Panc1 (cell line): ENCODE data around the gene CFAP97D2. TPM values are rescaled to one million over a fixed set of nuclear protein-coding genes. Genes with fewer than 3 reads are reported as not detected.
A peak's percentile ranks its signal among the peaks of the same experiment; 100 is the strongest.

Source experiments
- ATAC-seq: fragments of 200-7000 bp; cut with Tn5 transposase; 2 replicates; pipeline ENCODE4 v1.9.1; 2020; ENCODE audit warnings: mild to moderate bottlenecking, moderate library complexity
- BruUV-seq: library from RNA; stranded (reverse); fragments of 400-500 nt; replicated peaks from 2 replicates; lab custom pipeline; 2021; lab: Mats Ljungman, UMichigan
- CTCF ChIA-PET: fragments of 300-600 bp; sonication (Branson Sonifier 250); formaldehyde crosslinking; loops from one replicate; lab custom pipeline; 2022; ENCODE audit warnings: antibody characterized with exemption; lab: Charles Lee
- POLR2A ChIA-PET: fragments of 300-600 bp; sonication (Branson Sonifier 250); formaldehyde crosslinking; loops from one replicate; lab custom pipeline; 2022; ENCODE audit warnings: antibody characterized with exemption; lab: Charles Lee
- DNase-seq: peaks from one replicate; pipeline ENCODE4 v3.0.0-alpha.2; 2010; ENCODE audit warnings: low read depth, low spot score
- H3K27ac ChIP-seq: 2 replicates; pipeline ENCODE4 v1.5.1; 2011; ENCODE audit warnings: mild to moderate bottlenecking, low read length, inconsistent platforms
- H3K27me3 ChIP-seq: fragments of 200-500 bp; sonication (Bioruptor generic); 2 replicates; pipeline ENCODE4 v1.6.0; 2014; ENCODE audit warnings: low read length, inconsistent platforms; ENCODE audit not compliant: control insufficient read depth, insufficient read depth
- H3K36me3 ChIP-seq: fragments of 200-500 bp; sonication (Bioruptor generic); 2 replicates; pipeline ENCODE4 v1.5.1; 2014; ENCODE audit warnings: inconsistent platforms, mild to moderate bottlenecking, low read length, moderate library complexity; ENCODE audit not compliant: control insufficient read depth, insufficient read depth
- H3K4me1 ChIP-seq: 2 replicates; pipeline ENCODE4 v1.5.1; 2011; ENCODE audit warnings: inconsistent platforms, mild to moderate bottlenecking, low read length, moderate library complexity; ENCODE audit not compliant: control insufficient read depth, insufficient read depth
- H3K4me3 ChIP-seq, 2 experiments: 2 replicates each; pipeline ENCODE4 v1.5.1; 2011 to 2012; ENCODE audit warnings: low read depth in 2 of 2, low read length in 2 of 2, mild to moderate bottlenecking in 2 of 2, inconsistent platforms in 1 of 2, moderate library complexity in 1 of 2
- H3K9me3 ChIP-seq: fragments of 200-500 bp; sonication (Bioruptor generic); 2 replicates; pipeline ENCODE4 v1.5.1; 2014; ENCODE audit warnings: low read depth, mild to moderate bottlenecking, inconsistent platforms, low read length, moderate library complexity; ENCODE audit not compliant: control insufficient read depth, insufficient read depth
- CTCF ChIP-seq: fragments of 450-650 bp; IDR thresholded peaks from 2 replicates; pipeline ENCODE4 v1.5.1; 2017; ENCODE audit warnings: mild to moderate bottlenecking
- POLR2AphosphoS5 ChIP-seq: IDR thresholded peaks from 2 replicates; pipeline ENCODE4 v1.6.1; 2012; ENCODE audit warnings: mild to moderate bottlenecking, low read depth, low read length, moderate library complexity
- REST ChIP-seq, 2 experiments: IDR thresholded peaks; 2 replicates each; pipeline ENCODE4 v1.6.1; 2011 to 2012; ENCODE audit warnings: low read depth in 2 of 2, control low read depth in 1 of 2, low read length in 1 of 2, mild to moderate bottlenecking in 1 of 2, moderate library complexity in 1 of 2; ENCODE audit not compliant: insufficient read depth in 1 of 2
- SIN3A ChIP-seq: IDR thresholded peaks from 2 replicates; pipeline ENCODE4 v1.6.1; 2012; ENCODE audit warnings: low read depth, mild to moderate bottlenecking, low read length, moderate library complexity, borderline replicate concordance; ENCODE audit not compliant: insufficient read depth
- TCF7L2 ChIP-seq: IDR thresholded peaks from 2 replicates; pipeline ENCODE4 v1.6.1; 2011; ENCODE audit warnings: mild to moderate bottlenecking, low read depth, low read length, inconsistent platforms
- in situ Hi-C: cut with HindIII; loops from 2 replicates; pipeline ENCODE4 v1.10.0; 2016; ENCODE audit warnings: low sequenced_read_pairs, low pct_unique_long_range_greater_than_20kb
- intact Hi-C: fragments of 100-400 bp; cut with micrococcal nuclease; formaldehyde crosslinking; loops from one replicate; pipeline ENCODE4 v1.10.0; 2022; ENCODE audit not compliant: unreplicated experiment
- total RNA-seq: library from RNA; stranded (reverse); gene quantifications from one replicate; pipeline ENCODE4 v1.2.1, GENCODE V29; 2021; ENCODE audit not compliant: unreplicated experiment

The CFAP97D2 gene
- total RNA-seq, 1 experiment from 2014 or later, result not detected

- H3K4me1 ChIP-seq, result peaks cover 50% of the 10 kb centered on the region
- no peak for ATAC-seq
- no peaks in the 10 kb centered on the region for H3K27me3 ChIP-seq
- no peak for TF ChIP-seq TCF7L2
- TF ChIP-seq CTCF, result no peak
- no peak for TF ChIP-seq SIN3A
- TF ChIP-seq POLR2AphosphoS5, result no peak
- TF ChIP-seq REST (IDR thresholded peaks at IDR 0.05; ENCODE audit: insufficient read depth in 1 of 2, low read depth in 2 of 2, low read length in 1 of 2), result no peak
- H3K36me3 ChIP-seq, result no peaks in the 10 kb centered on the region
- H3K4me3 ChIP-seq, result peak overlapping the region; percentile 81 to 85
- POLR2A ChIA-PET, result interaction anchor here (0.7 kb wide), 1 partner anchor 37 kb away, joined by 3 read pairs; no protein-coding TSS in a partner anchor
- CTCF ChIA-PET, result no interaction called here
- peak overlapping the region; percentile 95 for H3K27ac ChIP-seq
- no TSS peak for BruUV-seq
- intact Hi-C loops (no loop called here), in situ Hi-C loops (no loop called here)
- no peaks in the 10 kb centered on the region for H3K9me3 ChIP-seq
- no peak for DNase-seq
Observed at GRCh38 chr13:114130131-114130836, 48.8 kb upstream of the CFAP97D2 start.

GRCh38 chr13:114130837-114131582 is 48.0 kb upstream of the CFAP97D2 start:
- H3K4me1 ChIP-seq, result peaks cover 46% of the 10 kb centered on the region
- no peaks in the 10 kb centered on the region for H3K36me3 ChIP-seq
- H3K4me3 ChIP-seq, result peak overlapping the region; percentile 81 to 85
- in situ Hi-C loops, result no loop called here
- ATAC-seq, result 0 out of 2 replicates have a peak, but pooled peaks have one; percentile 13
- no peaks in the 10 kb centered on the region for H3K27me3 ChIP-seq
- H3K9me3 ChIP-seq, result no peaks in the 10 kb centered on the region
- POLR2A ChIA-PET, result no interaction called here
- no peak for DNase-seq
- TF ChIP-seq SIN3A (no peak), REST (IDR thresholded peaks at IDR 0.05; ENCODE audit: insufficient read depth in 1 of 2, low read depth in 2 of 2, low read length in 1 of 2) (no peak), TCF7L2 (no peak), POLR2AphosphoS5 (no peak), CTCF (no peak)
- intact Hi-C loops, result no loop called here
- H3K27ac ChIP-seq, result peak overlapping the region; percentile 95
- CTCF ChIA-PET, result no interaction called here
- no TSS peak for BruUV-seq
